Measurements from ENCODE around the gene CXCL6. TPM values are rescaled to one million over a fixed set of nuclear protein-coding genes. Genes with fewer than 3 reads are reported as not detected.

The CXCL6 gene
- total RNA-seq, 4 donors from 2014 or later: 0.66 to 1.8 TPM; not detected in 2

- Histone ChIP-seq H3K4me1 (peaks cover 3 to 17% (median 14%) of the 10 kb centered on the region in 4 donors), H3K4me3 (no peak overlapping the region), H3K27me3 (peaks cover 0 to 28% (median 5%) of the 10 kb centered on the region in 4 donors), H3K9me3 (no peaks in the 10 kb centered on the region), H3K36me3 (no peaks in the 10 kb centered on the region), H3K27ac (replicated peaks in 1 of 4) (no peak overlapping the region)
- no peak for DNase-seq (ENCODE audit: extremely low spot score)
- intact Hi-C loops (cut with DNase I): no loop called here
- 91% methylated on average over 3 of the region's 3 CpGs for WGBS
- TF ChIP-seq POLR2AphosphoS5 (IDR thresholded peaks at IDR 0.05) (no peak), EP300 (IDR thresholded peaks at IDR 0.05) (no peak), CTCF (IDR thresholded peaks at IDR 0.05) (no peak), POLR2A (IDR thresholded peaks at IDR 0.05; ENCODE audit: low read depth) (no peak)
Measured at GRCh38 chr4:73867783-73868182, 31.3 kb downstream of the CXCL6 start.

GRCh38 chr4:73868206-73869129 is 32.0 kb downstream of the CXCL6 start:
- H3K9me3 ChIP-seq: no peaks in the 10 kb centered on the region
- intact Hi-C loops (cut with DNase I): no loop called here
- H3K27ac ChIP-seq (replicated peaks in 1 of 4): peak overlapping the region in 2 of 4 donors; percentile 45 to 49
- H3K27me3 ChIP-seq: peaks cover 0 to 28% (median 5%) of the 10 kb centered on the region in 4 donors
- WGBS: 37% methylated on average over 16 of the region's 16 CpGs
- TF ChIP-seq CTCF (IDR thresholded peaks at IDR 0.05) (no peak), POLR2AphosphoS5 (IDR thresholded peaks at IDR 0.05) (no peak), POLR2A (IDR thresholded peaks at IDR 0.05; ENCODE audit: low read depth) (no peak), EP300 (IDR thresholded peaks at IDR 0.05) (no peak)
- H3K4me3 ChIP-seq: peak overlapping the region; percentile 51 to 67 (median 58)
- no peaks in the 10 kb centered on the region for H3K36me3 ChIP-seq
- DNase-seq (ENCODE audit: extremely low spot score): no peak
- peaks cover 3 to 17% (median 14%) of the 10 kb centered on the region in 4 donors for H3K4me1 ChIP-seq

GRCh38 chr4:73869130-73870055 is 32.9 kb downstream of the CXCL6 start, which contains the start of gene CXCL1:
CXCL1 (plus strand) TSS chr4:73869393; CDS start chr4:73869471, 78 bp downstream.
- Histone ChIP-seq H3K36me3 (no peaks in the 10 kb centered on the region), H3K9me3 (no peaks in the 10 kb centered on the region), H3K4me3 (peak within 1 kb of the TSS; percentile 51 to 67 (median 58)), H3K27me3 (peaks cover 0 to 28% (median 5%) of the 10 kb centered on the region in 4 donors), H3K27ac (replicated peaks in 1 of 4) (peak within 1 kb of the TSS in 2 of 4 donors; percentile 45 to 49), H3K4me1 (peaks cover 3 to 17% (median 14%) of the 10 kb centered on the region in 4 donors)
- TF ChIP-seq POLR2AphosphoS5 (IDR thresholded peaks at IDR 0.05): no peak
- TF ChIP-seq POLR2A (IDR thresholded peaks at IDR 0.05; ENCODE audit: low read depth): no peak
- TF ChIP-seq CTCF (IDR thresholded peaks at IDR 0.05): no peak
- no peak for DNase-seq (ENCODE audit: extremely low spot score)
- WGBS: 31% methylated on average over 18 of the region's 61 CpGs
- intact Hi-C loops (cut with DNase I): no loop called here

GRCh38 chr4:73870260-73870659 is 33.8 kb downstream of the CXCL6 start:
- H3K27me3 ChIP-seq: peaks cover 0 to 28% (median 5%) of the 10 kb centered on the region in 4 donors
- peak overlapping the region; percentile 51 to 67 (median 58) for H3K4me3 ChIP-seq
- no peak for DNase-seq (ENCODE audit: extremely low spot score)
- H3K4me1 ChIP-seq: peaks cover 3 to 17% (median 14%) of the 10 kb centered on the region in 4 donors
- H3K36me3 ChIP-seq: no peaks in the 10 kb centered on the region
- WGBS: 79% methylated on average over 3 of the region's 3 CpGs
- TF ChIP-seq CTCF (IDR thresholded peaks at IDR 0.05): no peak
- TF ChIP-seq EP300 (IDR thresholded peaks at IDR 0.05): no peak
- TF ChIP-seq POLR2AphosphoS5 (IDR thresholded peaks at IDR 0.05): no peak
- no peaks in the 10 kb centered on the region for H3K9me3 ChIP-seq
- intact Hi-C loops (cut with DNase I): no loop called here
- H3K27ac ChIP-seq (replicated peaks in 1 of 4): no peak overlapping the region
